BE2C (cell line): ENCODE results near the gene TXN.
A peak's percentile ranks its signal among the peaks of the same experiment; 100 is the strongest.
"Not testable (repeated sequence)": the region's sequence is repeated elsewhere in the genome, so short reads cannot be mapped to it uniquely, and the experiment has no call there.

ENCODE experiments used
- DNase-seq: peaks from one replicate; pipeline ENCODE4 v3.0.0-alpha.2; 2020
- H3K27me3 ChIP-seq: fragments of 250-450 bp; sonication (Bioruptor Pico); 2 replicates; pipeline ENCODE4 v1.5.1; 2020; ENCODE audit warnings: mild to moderate bottlenecking
- H3K36me3 ChIP-seq: fragments of 250-450 bp; sonication (Bioruptor Pico); 2 replicates; pipeline ENCODE4 v1.5.1; 2020; ENCODE audit warnings: mild to moderate bottlenecking
- H3K4me1 ChIP-seq: fragments of 250-450 bp; sonication (Bioruptor Pico); 2 replicates; pipeline ENCODE4 v1.5.1; 2020
- H3K4me3 ChIP-seq: 2 replicates; pipeline ENCODE4 v1.5.1; 2011; ENCODE audit warnings: low read depth, low read length
- H3K9me3 ChIP-seq: fragments of 250-450 bp; sonication (Bioruptor Pico); 2 replicates; pipeline ENCODE4 v1.5.1; 2020
- CTCF ChIP-seq: IDR thresholded peaks from 2 replicates; pipeline ENCODE4 v1.5.1; 2012; ENCODE audit warnings: mild to moderate bottlenecking, low read depth, low read length

TXN gene

GRCh38 chr9:110255463-110256379, 586 bp downstream of the TXN start:
- peak; percentile 45 for DNase-seq
- no peaks in the 10 kb centered on the region for H3K4me1 ChIP-seq

GRCh38 chr9:110255034-110255462, 1.3 kb downstream of the TXN start:
- peaks cover 12% of the 10 kb centered on the region for H3K36me3 ChIP-seq
- no peak for TF ChIP-seq CTCF
- H3K9me3 ChIP-seq: no peaks in the 10 kb centered on the region
- H3K27me3 ChIP-seq: no peaks in the 10 kb centered on the region
- H3K4me1 ChIP-seq: no peaks in the 10 kb centered on the region
- DNase-seq: no peak
- H3K4me3 ChIP-seq: peak overlapping the region; percentile 64

More at GRCh38 chr9:110255463-110256379, 586 bp downstream of the TXN start:
- TF ChIP-seq CTCF: no peak
- H3K9me3 ChIP-seq: no peaks in the 10 kb centered on the region
- peaks cover 6% of the 10 kb centered on the region for H3K36me3 ChIP-seq
- H3K4me3 ChIP-seq: peak overlapping the region; percentile 64
- no peaks in the 10 kb centered on the region for H3K27me3 ChIP-seq

- H3K36me3 ChIP-seq: peaks cover 18% of the 10 kb centered on the region
- no peaks in the 10 kb centered on the region for H3K4me1 ChIP-seq
- no peaks in the 10 kb centered on the region for H3K27me3 ChIP-seq
- no peaks in the 10 kb centered on the region for H3K9me3 ChIP-seq
- DNase-seq: no peak
- peak overlapping the region; percentile 64 for H3K4me3 ChIP-seq
- no peak for TF ChIP-seq CTCF
Observed at GRCh38 chr9:110254500-110254899, 1.8 kb downstream of the TXN start.

GRCh38 chr9:110252509-110253139, 3.7 kb downstream of the TXN start:
- H3K4me3 ChIP-seq: no peak overlapping the region
- DNase-seq: no peak
- H3K4me1 ChIP-seq: no peaks in the 10 kb centered on the region
- no peaks in the 10 kb centered on the region for H3K9me3 ChIP-seq
- no peaks in the 10 kb centered on the region for H3K27me3 ChIP-seq
- TF ChIP-seq CTCF: no peak
- peaks cover 29% of the 10 kb centered on the region for H3K36me3 ChIP-seq

GRCh38 chr9:110251770-110252169, 4.5 kb downstream of the TXN start:
- peaks cover 35% of the 10 kb centered on the region for H3K36me3 ChIP-seq
- H3K9me3 ChIP-seq, H3K4me3 ChIP-seq, H3K27me3 ChIP-seq, H3K4me1 ChIP-seq, DNase-seq: not testable (repeated sequence)

GRCh38 chr9:110251212-110251611, 5.1 kb downstream of the TXN start:
- no peaks in the 10 kb centered on the region for H3K4me1 ChIP-seq
- no peaks in the 10 kb centered on the region for H3K9me3 ChIP-seq
- DNase-seq: no peak
- TF ChIP-seq CTCF: no peak
- peaks cover 36% of the 10 kb centered on the region for H3K36me3 ChIP-seq
- H3K4me3 ChIP-seq: no peak overlapping the region
- no peaks in the 10 kb centered on the region for H3K27me3 ChIP-seq
